HG03095 (cell line): ENCODE results near the gene PAK2.
A peak's percentile ranks its signal among the peaks of the same experiment; 100 is the strongest.
"Not testable (repeated sequence)": the region's sequence is repeated elsewhere in the genome, so short reads cannot be mapped to it uniquely, and the experiment has no call there.

ENCODE experiments used
- ATAC-seq: cut with Tn5 transposase; IDR thresholded peaks from one replicate; pipeline ENCODE4 v1.9.1; 2021; ENCODE audit warnings: moderate library complexity; ENCODE audit not compliant: unreplicated experiment

PAK2 gene

DNA sequence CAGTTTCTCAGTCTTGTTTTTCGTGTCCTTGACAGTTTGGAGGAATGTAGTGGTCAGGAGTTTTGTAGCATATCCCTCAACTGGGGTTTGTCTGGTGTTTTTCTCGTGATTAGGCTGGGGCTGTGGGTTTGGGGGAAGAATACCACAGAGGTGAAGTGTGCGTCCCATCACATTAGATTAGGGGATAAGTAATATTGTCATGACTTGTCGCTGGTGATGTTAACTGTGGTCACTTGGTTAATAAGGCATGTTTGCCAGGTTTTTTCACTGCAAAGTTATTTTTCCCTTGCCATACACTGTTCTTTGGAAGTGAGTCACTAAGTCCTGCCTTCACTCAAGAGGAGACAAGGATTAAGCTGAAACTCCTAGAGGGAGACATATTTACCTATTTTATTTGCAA is 39.1 kb downstream of the PAK2 start:
- no peak for ATAC-seq

DNA sequence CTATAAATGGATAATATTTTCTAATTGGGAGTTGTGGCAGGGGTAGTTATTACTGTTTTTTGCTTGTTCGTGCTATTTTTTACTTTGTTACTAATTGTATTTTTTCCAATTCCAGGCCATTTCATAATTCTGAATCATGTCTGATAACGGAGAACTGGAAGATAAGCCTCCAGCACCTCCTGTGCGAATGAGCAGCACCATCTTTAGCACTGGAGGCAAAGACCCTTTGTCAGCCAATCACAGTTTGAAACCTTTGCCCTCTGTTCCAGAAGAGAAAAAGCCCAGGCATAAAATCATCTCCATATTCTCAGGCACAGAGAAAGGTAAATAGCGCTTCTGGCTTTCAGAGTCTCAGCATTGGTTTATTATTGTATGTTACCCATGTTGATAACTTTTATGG is 42.9 kb downstream of the PAK2 start:
- no peak for ATAC-seq

DNA sequence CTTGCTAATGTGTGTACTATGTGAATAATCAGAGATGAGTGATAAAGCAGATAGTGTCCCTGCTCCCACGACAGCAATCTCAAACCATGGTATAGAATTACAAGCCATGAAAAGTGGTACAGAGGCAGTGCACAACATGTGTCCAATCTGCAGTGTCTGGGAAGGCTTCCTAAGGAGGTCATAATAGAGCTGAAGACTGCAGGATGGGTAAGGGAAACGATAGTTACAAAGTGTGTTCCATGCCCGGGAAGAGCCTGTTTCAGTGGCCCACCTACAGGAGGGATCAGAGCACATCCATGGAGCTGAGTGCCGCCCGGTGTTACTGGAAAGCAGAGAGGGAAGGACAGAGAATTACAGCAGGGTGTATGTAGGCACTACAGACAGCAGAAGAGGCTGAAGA is 48.9 kb downstream of the PAK2 start:
- no peak for ATAC-seq

DNA sequence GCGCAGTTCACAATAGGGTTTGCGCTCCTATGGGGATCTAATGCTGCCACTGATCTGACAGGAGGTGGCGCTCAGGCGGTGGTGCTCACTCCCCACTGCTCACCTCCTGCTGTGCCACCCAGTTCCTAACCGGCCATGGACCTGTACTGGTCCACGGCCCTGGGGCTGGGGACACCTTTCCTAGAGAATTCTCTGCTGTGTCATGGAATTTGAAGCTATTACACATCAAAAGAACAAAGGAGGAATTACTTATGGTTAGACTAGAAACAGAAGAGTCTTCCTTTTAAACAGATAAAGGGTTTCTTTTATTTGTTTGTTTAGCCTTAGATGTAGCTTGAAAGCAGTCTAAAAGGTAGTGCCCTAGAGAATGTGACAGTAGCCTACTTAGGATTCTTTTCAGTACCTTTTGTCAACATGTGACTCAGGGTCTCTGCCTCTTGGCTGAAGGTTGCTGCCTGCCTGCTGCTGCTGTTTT is 50.3 kb downstream of the PAK2 start:
- no peak for ATAC-seq

DNA sequence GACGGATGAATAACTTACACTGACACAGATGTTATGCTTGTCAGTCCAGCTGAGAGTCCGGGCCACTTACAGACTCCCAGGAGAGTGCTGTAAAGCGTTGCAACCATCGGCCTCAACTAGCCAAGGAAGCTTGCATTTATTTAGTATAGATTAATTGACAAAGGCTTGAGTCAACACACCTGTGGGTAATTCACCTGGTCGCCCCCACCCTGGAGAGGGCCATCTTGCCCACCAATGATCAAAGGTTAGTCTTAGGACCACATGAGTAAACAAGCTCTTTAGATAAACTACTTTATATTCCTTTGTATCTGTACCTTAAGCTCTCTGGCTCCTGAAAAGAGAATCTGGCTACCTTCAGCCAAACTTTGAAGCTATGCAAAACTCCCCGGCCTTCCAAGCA is 51.0 kb downstream of the PAK2 start:
- no peak for ATAC-seq

DNA sequence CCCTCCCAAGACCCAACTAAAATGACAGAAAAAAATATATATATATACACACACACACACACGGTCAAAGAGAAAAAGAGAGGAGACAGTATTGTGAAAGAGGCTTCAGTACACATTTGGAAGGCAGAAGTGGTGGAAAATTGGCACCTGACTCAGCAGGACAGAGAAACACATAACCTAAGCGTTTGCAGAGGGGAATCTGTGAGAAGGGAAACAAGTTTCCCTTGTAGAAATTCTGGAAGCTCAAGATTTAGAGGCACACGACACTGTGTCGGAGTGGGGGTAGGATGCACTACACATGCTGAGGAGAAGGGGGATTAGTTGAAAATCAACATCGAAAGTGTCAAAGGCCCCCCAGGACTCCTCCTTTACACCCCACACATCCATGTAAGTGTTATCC is 53.1 kb downstream of the PAK2 start:
- no peak for ATAC-seq

DNA sequence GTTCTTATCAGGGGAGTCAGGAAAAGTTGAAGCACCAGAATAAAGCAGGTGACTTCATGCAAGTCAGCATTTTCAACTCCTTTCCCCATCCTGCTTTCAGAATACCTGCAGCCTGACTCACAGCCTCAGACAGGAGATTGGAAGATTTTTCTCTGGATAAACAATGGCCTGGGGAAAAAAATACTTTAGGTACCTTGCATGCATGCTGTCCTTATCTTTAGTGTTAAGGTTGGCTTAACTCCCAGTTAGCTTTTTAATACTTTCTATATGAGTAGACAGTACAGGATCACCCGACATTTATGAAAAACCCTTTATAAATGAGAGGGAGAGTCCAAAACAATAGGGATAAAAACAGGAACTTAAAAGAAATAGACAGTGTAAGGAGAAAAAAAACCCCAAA is 53.6 kb downstream of the PAK2 start:
- no peak for ATAC-seq

DNA sequence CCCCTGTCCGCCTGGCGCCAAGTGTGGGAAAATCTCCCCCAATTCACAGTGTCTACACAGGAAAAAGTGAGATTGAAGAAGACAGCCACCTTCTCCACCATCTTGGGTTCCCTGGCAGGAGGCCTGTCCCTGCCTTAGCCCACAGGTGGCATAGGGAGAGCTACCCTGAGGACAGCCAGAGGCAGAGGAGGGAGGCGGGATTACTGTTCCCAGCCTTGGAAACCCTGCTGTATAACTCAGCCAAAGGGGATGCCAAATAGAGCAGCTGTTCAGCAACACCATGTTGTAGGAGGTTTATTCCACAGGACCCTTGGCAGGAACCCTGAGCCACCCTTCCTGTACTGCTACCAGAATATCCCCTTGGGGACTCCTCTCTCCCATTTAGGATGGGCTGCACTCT is 54.8 kb downstream of the PAK2 start:
- no peak for ATAC-seq

DNA sequence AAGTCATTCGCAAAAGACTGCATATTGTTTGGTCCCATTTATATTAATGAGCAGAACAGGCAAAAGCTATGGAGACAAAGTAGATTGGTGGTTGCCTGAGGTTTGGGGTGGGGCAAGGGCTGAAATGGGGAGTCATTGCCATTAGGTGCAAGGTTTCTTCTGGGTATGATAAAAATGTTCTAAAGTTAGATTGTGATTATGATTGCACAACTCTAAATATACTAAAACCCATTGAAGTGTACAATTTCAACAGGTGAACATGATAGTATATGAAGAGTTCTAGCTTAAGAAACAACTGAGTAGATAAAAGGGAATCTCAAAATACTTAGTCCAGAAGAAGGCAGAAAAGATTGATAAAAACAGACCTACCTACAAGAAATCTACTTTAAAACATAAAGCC is 56.7 kb downstream of the PAK2 start:
- no peak for ATAC-seq

DNA sequence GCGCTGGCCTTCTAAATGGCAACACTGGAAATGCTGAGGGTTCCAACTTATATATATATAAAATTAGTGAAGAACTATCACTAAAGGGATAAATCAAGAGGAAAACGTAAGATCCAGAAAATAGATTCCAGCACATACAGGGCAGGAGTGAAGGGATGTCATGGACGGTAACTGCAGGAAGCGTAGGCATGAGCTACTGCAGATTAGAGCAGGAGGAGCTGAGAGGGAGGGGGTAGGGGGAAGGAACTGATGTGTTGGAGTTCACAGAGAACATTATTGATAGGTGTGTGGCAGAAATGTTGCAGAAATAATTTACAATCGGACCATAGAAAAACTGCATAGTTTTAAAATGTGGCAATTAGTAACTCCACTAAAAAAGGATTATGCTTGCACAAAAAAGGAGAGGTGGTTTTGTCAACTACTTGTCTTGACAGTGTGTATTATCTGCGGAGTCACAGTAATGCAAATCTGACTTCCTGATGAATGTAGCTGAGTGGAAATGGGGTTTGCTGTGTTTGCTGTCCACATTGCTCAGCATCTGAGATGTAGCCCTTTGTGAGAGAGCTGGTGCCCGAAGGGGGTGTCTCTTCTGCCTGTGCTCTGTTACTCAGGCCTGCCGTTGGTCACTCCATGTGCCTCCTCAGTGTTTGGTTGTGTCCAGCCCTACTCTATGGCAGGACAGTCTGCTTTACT is 61.2 kb downstream of the PAK2 start:
- no peak for ATAC-seq

DNA sequence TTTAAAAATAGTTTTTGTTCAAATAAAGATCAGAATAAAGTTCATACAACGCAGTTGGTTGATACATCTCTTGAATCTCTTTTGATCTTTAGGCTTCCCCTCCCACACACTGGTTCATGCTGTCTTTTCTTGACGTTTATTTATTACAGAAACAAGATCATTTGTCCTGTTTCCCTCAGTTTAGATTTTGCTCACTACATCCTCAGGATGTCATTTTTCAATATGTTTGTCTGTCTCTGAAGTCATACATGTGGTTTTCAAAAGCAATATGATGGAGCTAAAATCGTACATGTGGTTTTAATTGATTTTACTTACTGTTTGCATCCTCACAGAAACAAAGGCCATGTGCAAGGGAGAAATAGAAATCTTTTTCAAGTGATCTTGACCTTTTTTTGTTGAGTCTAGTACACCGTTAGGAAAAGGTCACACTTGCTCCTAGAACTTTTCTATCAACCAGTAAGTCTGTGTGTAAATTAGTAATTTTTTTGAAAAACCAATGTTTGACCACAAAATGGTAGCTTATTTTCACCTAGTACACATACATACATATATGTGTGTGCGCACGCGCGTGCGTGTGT is 64.3 kb downstream of the PAK2 start:
- ATAC-seq = no peak

DNA sequence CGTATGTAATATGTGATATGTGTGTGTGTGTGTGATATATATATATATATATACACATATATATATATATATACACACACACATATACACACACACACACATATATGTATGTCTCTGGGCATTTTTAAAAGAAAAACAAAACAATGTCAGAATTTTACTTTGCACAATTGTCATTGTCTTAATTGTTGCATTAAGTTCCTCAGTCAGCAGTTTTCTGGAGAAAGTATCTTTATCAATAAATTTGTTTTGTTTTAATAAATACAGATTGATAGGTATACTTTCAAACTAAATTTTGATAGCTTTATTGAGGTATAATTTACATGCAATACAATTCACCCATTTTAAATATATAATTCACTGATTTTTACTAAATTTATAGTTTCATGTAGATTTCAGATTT is 65.1 kb downstream of the PAK2 start:
- ATAC-seq = no peak

DNA sequence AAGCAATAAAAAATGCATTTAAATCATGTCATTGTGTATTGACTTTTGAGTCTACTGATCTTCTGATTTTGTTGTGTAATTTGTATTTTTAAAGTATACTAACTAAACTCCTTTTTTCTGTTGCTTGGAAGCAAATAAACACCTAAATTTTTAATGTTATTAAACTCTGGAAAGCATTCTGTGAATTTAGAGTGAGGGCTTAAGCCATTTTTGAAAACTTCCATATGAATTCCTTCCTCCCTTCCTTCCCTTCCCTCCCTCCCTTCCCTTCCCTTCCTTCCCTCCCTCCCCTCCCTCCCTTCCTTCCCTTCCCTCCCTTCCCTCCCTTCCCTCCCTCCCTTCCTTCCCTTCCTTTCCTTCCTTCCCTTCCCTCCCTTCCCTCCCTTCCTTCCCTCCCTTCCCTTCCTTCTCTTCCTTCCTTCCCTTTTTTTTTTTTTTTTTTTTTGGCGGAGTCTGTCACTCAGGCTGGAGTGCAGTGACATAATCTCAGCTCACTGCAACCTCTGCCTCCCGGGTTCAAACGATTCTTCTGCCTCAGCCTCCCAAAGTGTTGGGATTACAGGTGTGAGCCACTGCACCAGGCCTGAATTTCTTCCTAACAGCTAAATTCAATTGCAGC is 71.4 kb downstream of the PAK2 start:
- ATAC-seq = no peak

DNA sequence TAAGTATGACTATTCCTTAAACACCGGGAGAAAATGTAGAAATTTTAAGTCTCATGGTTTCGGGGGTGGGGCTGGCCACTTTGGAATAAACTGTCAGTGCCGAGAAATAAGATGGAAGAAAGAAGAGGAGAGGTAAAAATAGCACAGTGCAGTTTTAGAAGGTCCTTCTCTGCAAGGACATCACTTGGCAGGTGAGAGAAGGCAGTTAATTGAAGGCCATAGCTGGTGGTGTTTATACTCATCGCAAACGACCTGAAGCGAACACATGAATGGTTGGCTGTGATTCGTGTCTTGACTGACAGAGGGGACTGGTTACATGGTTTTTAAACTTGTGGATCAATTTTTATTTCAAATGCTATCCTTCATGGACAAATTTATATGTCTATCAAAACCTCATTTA is 73.2 kb downstream of the PAK2 start:
- no peak for ATAC-seq

DNA sequence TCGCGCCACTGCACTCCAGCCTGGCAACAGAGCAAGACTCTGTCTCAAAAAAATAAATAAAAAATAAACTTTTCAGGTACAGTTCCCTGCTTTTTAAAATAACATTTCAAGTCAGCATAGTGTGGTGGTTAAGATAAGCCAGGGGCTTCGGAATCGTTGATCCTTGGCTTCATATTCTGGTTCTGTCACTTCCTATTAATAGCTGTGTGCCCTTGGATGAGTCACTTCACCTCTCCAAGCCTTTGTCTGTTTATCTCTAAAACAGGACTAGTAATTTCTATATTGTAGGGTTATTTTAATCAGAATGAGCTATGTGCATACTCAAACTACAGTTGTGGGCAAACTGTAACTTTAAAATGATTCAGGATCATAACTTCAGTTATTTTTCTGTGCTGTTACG is 74.2 kb downstream of the PAK2 start:
- ATAC-seq = no peak

DNA sequence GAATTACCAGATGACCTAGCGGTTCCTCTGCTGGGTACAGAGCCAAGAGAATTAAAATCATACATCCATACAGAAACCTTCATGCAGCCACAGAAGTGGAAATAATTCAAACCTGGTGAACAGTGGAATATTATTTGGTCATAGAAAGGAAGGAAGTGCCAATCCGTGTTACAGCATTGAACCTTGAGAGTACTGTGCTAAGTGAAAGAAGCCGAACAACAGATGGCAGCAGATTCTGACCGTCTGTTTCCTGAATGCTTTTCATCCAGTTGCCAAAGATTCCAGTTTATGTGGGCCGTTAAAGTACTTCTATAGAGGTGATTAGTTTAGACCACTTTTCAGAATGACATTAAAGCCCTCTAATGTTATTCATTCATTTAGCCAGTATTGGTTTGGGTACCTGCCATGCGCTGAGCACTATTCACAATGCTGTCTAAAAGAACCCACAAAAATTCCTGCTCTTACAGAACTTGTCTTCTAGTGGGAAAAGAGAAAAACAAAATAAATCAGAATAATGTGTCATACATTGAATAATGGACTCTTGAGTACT is 82.2 kb downstream of the PAK2 start:
- no peak for ATAC-seq

DNA sequence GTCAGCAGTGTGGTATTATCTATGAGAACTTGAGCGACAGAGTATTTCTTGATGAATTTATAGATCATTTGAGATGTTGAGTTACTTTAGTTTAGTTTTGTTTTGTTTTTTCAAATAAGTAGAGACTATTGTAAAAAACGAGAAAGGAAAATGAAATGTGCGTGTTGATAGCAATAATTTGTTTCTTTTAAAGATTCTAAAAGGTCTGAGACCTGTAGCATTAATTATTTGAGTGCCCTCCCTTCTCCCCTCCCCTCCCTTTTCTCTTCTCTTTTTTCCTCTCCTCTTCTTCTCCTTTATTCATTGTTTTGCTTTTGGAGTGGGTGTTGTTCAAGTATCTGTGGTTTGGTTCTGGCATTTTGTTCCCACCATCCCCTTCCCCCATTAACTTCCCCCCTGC is 90.0 kb downstream of the PAK2 start:
- ATAC-seq = not testable (repeated sequence)

DNA sequence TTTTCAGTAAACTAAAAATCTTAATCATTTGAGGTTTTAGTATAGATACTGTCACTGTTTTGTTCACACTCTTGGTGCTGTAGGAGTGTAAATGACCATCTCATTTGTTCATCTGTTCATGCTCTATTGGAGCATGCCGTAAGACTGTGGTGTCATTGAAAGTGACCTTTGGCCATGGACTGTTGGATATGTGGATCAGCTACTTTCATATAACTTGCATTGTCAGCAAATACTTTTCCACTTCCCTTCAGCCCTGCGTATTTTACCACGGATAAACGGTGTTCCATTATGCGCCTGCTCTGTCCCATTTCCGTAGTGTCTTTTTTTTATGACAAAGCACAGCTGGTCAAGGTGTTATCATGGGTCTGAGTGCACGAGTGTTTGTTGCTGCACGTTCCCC is 95.4 kb downstream of the PAK2 start:
- ATAC-seq = no peak

DNA sequence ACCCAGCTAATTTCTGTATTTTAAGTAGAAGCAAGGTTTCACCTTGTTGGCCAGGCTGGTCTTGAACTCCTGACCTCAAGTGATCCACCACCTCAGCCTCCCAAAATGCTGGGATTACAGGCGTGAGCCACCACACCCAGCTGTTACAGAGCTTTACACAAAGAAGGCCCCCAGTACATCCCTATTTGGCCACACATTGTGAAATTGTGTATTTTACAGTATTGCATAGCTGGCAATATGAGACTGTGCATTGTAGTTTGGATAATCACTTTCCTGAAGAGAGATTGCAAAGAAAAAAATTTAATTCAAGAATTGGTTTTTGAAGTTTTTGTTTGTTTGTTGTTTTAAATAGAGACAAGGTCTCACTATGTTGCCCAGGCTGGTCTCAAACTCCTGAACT is 97.0 kb downstream of the PAK2 start:
- ATAC-seq = not testable (repeated sequence)

DNA sequence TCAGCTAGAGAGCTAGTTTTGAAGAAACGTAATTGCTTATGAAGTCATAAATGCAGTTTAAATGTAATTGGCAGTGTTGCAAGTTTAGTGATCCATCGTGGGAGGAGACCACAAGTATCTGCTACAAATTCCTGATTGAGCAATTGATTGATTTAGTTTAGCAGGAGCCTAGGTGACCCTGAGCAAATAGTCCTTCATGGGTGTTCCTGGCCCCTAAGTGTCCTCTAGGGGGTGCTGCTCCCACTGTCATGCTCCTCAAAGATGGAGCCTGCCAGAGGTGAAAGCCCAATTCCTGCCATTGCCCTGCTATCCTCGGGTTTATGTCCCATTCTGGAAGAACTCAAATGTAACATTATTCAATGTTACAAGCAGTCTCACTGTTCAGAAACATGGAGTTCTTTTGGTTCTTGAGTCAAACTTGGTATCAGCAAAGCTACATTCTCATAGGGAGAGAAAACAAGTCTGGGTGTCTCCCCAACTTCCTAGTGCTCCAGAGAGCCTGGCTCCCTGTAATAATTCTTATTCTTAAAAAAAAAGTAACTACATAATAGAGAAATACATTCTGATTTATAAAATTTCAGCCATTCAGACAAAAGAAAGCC is 98.3 kb downstream of the PAK2 start:
- ATAC-seq = peak; percentile 72

DNA sequence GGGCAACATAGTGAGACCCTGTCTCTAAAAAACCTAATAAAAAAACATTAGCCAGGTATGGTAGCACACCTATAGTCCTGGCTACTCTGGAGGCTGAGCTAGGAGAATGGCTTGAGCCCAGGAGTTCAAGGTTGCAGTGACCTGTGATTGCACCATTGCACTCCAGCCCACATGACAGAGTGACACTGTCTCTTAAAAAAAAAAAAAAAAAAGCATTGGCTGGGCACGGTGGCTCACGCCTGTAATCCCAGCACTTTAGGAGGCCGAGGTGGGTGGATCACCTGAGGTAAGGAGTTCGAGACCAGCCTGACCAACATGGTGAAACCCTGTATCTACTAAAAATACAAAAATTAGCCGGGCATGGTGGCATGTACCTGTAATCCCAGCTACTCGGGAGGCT is 99.7 kb downstream of the PAK2 start:
- not testable (repeated sequence) for ATAC-seq
